HG02571 (cell line): ENCODE measurements around the gene SPRYD4.
"Not testable (repeated sequence)": the region's sequence is repeated elsewhere in the genome, so short reads cannot be mapped to it uniquely, and the experiment has no call there.

Experiments used
- ATAC-seq: cut with Tn5 transposase; IDR thresholded peaks from one replicate; pipeline ENCODE4 v1.9.1; 2021; ENCODE audit warnings: mild to moderate bottlenecking, moderate library complexity; ENCODE audit not compliant: unreplicated experiment

The SPRYD4 gene

GRCh38 chr12:56476143-56476542 is 7.8 kb downstream of the SPRYD4 start:
- ATAC-seq: no peak

DNA sequence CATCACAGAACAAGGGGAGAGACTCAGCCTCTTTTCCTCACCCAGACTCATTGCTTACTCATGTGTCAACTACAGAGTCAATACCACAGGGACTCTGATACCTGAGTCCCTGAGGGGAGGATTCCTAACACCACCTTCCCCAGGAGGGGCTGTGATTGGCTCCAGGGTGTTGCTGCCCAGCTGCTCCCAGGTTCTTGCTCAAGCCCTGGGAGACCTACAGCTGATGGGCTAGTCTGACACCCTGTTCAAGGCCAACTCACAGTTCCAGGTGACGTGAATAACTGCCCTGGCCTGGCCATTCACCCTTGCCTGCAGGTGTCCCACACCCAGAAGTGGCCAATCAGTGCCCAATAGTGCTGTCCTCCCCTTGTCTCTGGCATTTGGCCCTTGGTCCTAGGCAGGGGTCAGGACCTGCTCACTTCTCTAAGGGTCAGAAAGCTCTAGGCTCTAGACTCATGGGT is 8.6 kb downstream of the SPRYD4 start:
- no peak for ATAC-seq

DNA sequence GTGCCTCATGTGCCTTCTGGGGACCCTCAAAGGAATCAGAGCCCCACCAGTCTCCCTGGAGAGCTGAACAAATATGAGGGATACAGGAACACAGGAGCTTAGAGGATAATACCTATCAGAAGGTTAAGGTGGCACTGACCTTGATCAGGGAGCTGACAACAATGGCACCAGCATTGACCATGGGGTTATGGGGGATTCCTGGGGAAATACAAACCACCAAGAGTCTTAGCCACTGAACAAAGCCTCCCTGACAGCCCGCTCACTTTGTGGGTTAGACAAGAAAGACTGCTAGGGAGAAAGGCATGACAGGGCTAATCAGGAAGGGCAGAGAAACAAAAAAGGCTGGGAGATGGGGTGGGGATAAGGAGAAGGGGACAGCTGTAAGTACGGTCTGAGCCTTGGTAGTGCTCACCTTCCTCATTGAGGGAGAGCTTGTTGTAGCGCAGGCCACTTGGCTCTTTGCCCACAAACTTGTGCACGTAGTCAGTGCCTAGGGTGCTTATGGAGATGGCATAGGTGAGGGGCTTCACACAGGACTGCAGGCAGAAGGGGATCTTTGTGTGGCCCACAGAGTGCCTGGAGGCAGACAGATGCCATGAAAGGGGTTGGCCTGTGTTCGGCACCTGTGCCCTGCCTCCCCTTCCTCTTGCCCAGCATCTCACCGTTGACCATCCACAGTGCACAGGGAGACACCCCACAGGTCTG is 9.3 kb downstream of the SPRYD4 start:
- ATAC-seq: no peak

DNA sequence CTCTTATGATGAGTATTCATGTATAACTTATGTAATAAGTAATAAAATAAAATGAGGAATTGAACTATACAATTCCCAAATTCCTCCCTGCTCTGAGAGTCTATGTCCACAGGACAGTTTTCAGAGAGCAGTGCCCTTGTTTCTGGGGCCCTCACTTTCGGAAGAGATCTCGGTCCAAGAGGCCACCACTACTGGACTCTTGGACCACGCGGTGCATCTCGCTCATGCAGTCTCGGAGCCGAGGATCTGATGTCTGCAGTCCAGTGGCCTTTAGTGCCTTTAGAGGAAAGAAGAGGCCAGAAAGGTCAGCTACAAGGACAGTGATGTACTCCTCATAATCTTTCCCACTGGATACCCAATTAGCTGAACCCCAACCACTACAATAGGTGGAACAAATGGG is 11.2 kb downstream of the SPRYD4 start:
- ATAC-seq: no peak

DNA sequence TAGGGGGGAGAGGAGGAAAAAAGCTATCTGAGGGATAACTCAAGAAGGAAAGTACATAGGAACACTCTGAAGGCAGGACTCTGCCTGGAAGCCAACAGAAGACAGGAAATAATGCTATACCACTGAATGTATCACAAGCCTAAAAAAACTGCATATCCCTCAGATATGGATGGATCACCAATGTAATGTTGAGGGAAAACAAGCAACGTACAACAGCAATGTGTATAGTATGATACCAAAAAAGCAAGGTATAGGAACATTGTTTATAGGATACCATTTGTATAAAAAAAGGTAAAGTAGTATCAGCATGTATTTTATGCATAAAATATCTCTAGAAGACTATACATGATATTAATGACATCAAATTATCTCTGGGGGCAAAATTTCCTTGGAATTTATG is 16.2 kb downstream of the SPRYD4 start:
- no peak for ATAC-seq

DNA sequence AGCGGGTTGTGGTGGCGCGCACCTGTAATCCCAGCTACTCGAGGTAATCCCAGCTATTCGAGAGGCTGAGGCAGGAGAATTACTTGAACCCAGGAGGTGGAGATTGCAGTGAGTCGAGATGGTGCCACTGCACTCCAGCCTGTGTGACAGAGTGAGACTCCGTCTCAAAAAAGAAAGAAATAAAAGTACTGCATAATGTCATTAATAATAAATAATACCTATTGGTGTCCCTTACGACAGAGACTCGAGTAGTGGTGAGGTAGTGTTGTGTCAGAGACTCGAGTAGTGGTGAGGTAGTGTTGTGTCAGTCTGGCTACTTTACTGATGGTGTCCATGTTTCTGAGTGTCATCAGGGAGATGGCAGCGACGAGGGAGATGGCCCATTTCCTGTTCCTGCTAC is 18.3 kb downstream of the SPRYD4 start:
- ATAC-seq: no peak

DNA sequence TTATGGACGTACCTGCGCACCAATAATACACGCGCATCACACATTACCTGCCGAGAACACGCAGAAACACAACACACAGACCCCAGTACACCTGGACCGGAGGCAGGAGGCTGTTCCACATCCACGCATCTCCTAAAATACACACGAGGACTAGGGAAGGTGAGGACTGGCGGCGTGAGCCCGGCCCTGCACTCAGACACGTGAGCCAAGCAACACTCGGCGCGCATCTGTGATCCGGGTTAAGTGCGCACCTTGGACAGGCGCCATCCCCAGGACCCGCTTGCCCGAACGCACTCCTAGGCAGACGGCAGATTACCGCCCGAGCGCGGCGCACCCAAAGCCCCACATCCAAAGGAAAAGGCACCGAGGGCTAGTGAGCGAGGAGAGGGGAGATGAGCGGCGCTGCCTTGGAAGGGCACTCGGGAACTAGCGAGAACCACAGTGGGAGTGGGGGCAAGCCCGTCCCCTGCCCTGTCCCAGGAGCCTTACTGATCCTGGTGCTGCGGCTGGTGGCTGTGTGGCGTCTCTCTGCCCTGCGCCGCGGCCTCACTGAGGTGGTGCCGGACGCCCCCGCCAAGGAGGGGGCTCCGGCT is 19.2 kb downstream of the SPRYD4 start:
- ATAC-seq: no peak

DNA sequence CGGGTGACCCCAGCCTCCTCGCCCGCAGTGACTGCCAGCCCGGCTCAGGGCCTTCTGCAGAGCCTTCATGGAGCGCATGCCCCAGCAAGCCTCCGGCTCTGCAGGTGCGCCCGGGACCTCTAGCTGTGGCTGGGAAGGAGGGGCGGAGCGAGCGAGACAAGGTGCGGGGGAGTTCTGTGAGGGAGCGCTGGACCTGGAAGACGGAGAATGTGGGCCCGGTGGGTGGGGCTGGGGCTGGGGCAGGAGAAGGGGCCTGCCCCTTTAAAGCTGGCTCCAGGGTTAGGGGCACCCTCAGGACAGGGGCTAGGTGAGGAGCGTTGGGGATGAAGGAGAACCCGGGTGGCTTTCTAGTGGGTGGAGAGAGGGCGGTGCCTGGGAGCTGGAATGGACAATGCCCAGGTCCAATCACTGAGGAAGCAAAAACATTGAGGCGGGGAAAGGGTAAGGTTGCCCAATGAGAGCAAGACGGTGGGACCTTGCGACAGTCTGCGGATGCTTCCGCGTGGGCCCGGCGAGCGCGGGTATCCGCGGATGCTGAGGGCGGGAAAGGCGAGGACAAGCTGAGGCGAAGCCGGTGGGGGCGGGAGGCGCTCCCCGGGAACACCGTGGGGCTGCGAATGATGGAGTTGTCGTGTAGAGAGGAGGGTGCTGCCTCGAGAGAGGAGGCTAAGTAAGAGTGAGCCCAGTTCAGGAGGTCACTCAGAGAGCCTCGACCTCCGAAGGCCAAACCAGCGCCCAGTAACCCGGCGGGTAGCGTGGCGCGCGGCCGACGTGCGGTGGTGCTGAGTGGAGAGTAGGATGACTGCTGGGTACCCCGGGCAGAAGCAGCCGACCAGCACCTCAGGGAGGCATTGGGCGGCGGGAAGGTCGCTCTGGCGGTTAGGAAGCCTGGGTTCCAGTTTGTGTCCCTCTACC is 19.9 kb downstream of the SPRYD4 start, which contains the start of gene GLS2:
TSS of gene GLS2 (minus strand) at position 121 of the 915 bp plus-strand sequence. CDS start at position 78, 43 bp downstream.
- peak; percentile 93 for ATAC-seq

- ATAC-seq: no peak
Observed at GRCh38 chr12:56490360-56490759, 22.0 kb downstream of the SPRYD4 start.

GRCh38 chr12:56493409-56494105 is 25.2 kb downstream of the SPRYD4 start:
- ATAC-seq: not testable (repeated sequence)

- not testable (repeated sequence) for ATAC-seq
Observed at GRCh38 chr12:56494106-56494415, 25.7 kb downstream of the SPRYD4 start.

DNA sequence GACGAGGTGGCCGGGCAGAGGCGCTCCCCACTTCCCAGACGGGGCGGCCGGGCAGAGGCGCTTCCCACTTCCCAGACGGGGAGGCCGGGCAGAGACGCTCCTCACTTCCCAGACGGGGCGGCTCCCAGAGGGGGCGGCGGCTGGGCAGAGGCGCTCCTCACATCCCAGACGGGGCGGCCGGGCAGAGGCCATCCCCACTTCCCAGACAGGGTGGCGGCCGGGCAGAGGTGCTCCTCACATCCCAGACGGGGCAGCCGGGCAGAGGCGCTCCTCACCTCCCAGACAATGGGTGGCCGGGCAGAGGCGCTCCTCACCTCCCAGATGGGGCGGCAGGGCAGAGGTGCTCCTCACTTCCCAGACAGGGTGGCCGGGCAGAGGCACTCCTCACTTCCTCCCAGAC is 26.1 kb downstream of the SPRYD4 start:
- not testable (repeated sequence) for ATAC-seq

- ATAC-seq: not testable (repeated sequence)
Observed at GRCh38 chr12:56496704-56497103, 28.3 kb downstream of the SPRYD4 start.

DNA sequence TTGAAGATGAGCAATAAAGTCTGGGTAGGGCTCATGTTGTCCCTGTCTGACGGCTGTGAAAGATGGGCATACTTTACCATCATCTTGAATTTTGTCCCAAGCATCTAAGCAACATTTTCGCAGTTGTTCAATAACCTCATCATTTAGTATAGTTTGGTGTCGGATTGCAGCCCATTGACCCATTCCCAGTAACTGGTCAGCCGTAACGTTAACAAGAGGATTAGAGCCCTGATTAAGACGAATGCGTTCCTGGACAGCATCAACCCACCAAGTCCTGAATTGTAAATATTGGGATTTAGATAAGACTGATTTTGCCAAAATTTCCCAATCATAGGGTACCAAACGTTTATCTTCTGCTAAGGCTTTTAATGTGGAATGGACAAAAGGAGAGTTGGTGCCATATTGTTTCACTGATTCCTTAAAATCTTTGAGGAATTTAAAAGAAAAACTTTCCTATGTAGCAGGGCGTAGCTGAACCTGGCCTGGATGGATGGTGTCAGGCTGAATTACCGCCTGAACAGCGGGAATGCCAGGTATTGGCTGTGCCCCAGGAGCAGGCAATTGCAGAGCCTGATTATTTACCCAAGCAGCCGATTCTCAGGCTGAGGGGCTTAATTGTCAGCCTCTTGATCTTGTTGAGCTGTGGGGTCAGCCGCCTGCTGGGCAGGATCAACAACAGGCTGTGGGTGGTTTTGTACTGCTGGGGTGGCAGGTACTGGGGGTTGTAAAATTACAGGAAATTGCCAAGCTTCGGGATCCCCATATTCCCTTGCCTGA is 29.9 kb downstream of the SPRYD4 start:
- ATAC-seq: not testable (repeated sequence)

GRCh38 chr12:56499452-56499851 is 31.1 kb downstream of the SPRYD4 start:
- not testable (repeated sequence) for ATAC-seq

DNA sequence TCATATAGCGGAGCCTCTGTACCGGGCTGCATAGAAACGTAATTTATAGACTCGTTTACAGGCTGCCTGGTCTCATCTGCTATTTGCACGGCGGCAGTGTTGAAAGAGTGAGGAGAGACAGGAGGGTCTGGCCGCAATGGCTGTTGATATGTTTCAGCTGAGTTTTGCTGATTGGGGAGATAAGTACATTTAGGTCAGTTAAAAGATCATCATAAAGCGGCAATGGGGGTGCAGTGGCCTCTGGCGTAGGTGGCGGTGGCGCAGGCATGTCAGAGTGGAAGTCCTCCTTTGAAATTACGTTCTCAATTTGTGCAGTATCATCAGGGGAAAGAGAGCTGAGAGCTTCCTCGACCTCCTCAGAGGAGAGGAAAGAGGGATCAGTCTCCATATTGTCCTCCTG is 31.5 kb downstream of the SPRYD4 start:
- ATAC-seq: not testable (repeated sequence)

GRCh38 chr12:56510786-56511185 is 42.4 kb downstream of the SPRYD4 start:
- ATAC-seq: no peak

- ATAC-seq: not testable (repeated sequence)
Observed at GRCh38 chr12:56514014-56514318, 45.6 kb downstream of the SPRYD4 start.

- ATAC-seq: no peak
Observed at GRCh38 chr12:56517854-56518253, 49.5 kb downstream of the SPRYD4 start.

DNA sequence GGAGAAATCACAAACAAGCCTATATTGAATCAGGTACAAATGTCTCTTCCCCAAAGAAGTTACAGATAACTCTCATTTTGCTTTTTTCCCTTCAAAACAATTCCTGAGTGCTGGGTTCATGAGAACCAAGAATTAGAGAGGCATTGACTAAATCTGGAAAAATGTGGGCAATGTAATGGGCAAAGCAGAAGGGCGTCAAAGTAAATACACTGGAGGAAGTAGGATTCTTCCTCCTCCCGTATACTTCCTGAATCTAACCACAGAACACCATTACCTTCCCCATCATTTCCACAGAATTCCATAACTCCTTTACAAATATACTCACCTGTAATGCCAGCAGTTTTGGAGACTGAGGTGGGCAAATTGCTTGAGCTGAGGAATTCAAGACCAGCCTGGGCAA is 50.2 kb downstream of the SPRYD4 start:
- no peak for ATAC-seq
